GM13977 (cell line): ENCODE results near the gene RGR.
A peak's percentile ranks its signal among the peaks of the same experiment; 100 is the strongest.

Experiments used
- DNase-seq: peaks from one replicate; pipeline ENCODE4 v3.0.0; 2012; ENCODE audit warnings: low spot score
- CTCF ChIP-seq: IDR thresholded peaks from 2 replicates; pipeline ENCODE4 v1.5.1; 2012; ENCODE audit warnings: mild to moderate bottlenecking, control low read depth; ENCODE audit not compliant: insufficient read depth; ENCODE audit errors: extremely low read depth, missing control alignments
- in situ Hi-C: fragments of 300-500 bp; cut with MboI; formaldehyde crosslinking; loops from one replicate; pipeline ENCODE4 v1.12.0; 2022; ENCODE audit warnings: low sequenced_read_pairs, low pct_unique_long_range_greater_than_20kb, mixed read lengths, inconsistent platforms; ENCODE audit not compliant: unreplicated experiment

RGR gene

GRCh38 chr10:84214612-84215235, 30.1 kb upstream of the RGR start:
- in situ Hi-C loops: loop anchor here (10.0 kb wide), 1 partner anchor 70 kb away; no protein-coding TSS in a partner anchor
- DNase-seq: peak; percentile 73

GRCh38 chr10:84216834-84217233, 28.0 kb upstream of the RGR start:
- in situ Hi-C loops: loop anchor here (10.0 kb wide), 1 partner anchor 72 kb away; no protein-coding TSS in a partner anchor
- no peak for TF ChIP-seq CTCF
- no peak for DNase-seq

More at GRCh38 chr10:84214612-84215235, 30.1 kb upstream of the RGR start:
- TF ChIP-seq CTCF: peak; percentile 83

GRCh38 chr10:84217746-84218145, 27.1 kb upstream of the RGR start:
- no peak for TF ChIP-seq CTCF
- no peak for DNase-seq
- in situ Hi-C loops: loop anchor here (10.0 kb wide), 1 partner anchor 73 kb away; no protein-coding TSS in a partner anchor

GRCh38 chr10:84221916-84222315, 22.9 kb upstream of the RGR start:
- no peak for DNase-seq
- TF ChIP-seq CTCF: no peak
- in situ Hi-C loops: no loop called here

- no peak for DNase-seq
- in situ Hi-C loops: no loop called here
- TF ChIP-seq CTCF: no peak
Measured at GRCh38 chr10:84224411-84225028, 20.3 kb upstream of the RGR start.

GRCh38 chr10:84225427-84226173, 19.3 kb upstream of the RGR start, which contains the start of gene LRIT2:
Gene LRIT2 (minus strand): TSS chr10:84225544. CDS start chr10:84225520, 24 bp downstream.
- in situ Hi-C loops: no loop called here
- DNase-seq: no peak
- TF ChIP-seq CTCF: no peak
